Body of pancreas (tissue), 4 donors: ENCODE data around the gene THSD4.

Experiments used
- POLR2A ChIP-seq, 3 donors: fragments of 450-650 bp; IDR thresholded peaks; one replicate each; pipeline ENCODE4 v1.6.1; 2016; ENCODE audit warnings: antibody characterized with exemption in 3 of 3, mild to moderate bottlenecking in 2 of 3
- TF ChIP-seq, protein P1 (sequence below), 7 experiments: fragments of 450-650 bp in 4 of 7; fragments of 200-600 bp in 3 of 7; sonication (generic) in 3 of 7; IDR thresholded peaks; one replicate each; pipeline ENCODE4 v1.5.1; 2016 to 2019; ENCODE audit warnings: antibody characterized with exemption in 7 of 7

DNA sequence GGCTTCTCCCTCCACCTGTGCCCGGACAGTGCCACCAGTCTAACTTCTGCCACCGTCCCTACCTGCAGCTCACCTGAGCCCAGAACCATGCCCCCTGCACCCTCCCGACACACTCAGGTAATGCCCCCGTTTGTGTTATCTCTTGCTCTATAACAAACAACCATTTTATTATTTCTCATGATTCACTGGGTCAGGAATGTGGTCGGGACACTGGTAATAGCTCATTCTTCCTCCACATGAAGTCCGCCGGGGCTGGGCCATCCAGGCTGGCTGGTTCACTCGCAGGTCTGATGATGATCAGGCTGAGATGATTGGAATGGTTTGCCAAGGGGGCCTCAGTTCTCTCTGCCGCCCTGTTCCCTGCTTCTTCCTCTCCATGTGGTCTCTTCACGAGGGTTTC, 674.8 kb downstream of the THSD4 start:
- TF ChIP-seq, protein P1, sequence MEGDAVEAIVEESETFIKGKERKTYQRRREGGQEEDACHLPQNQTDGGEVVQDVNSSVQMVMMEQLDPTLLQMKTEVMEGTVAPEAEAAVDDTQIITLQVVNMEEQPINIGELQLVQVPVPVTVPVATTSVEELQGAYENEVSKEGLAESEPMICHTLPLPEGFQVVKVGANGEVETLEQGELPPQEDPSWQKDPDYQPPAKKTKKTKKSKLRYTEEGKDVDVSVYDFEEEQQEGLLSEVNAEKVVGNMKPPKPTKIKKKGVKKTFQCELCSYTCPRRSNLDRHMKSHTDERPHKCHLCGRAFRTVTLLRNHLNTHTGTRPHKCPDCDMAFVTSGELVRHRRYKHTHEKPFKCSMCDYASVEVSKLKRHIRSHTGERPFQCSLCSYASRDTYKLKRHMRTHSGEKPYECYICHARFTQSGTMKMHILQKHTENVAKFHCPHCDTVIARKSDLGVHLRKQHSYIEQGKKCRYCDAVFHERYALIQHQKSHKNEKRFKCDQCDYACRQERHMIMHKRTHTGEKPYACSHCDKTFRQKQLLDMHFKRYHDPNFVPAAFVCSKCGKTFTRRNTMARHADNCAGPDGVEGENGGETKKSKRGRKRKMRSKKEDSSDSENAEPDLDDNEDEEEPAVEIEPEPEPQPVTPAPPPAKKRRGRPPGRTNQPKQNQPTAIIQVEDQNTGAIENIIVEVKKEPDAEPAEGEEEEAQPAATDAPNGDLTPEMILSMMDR (IDR thresholded peaks at IDR 0.05) = no peak
- TF ChIP-seq POLR2A (IDR thresholded peaks at IDR 0.05) = peak in 1 of 3 donors; percentile 21
